A673 (cell line): ENCODE results near the gene NANOS3.

Experiments
- EZH2 ChIP-seq: fragments of 200-600 bp; sonication (generic); IDR thresholded peaks from 2 replicates; pipeline ENCODE4 v1.6.1; 2017; ENCODE audit warnings: borderline replicate concordance, low read depth, mild to moderate bottlenecking, mixed read lengths, antibody characterized with exemption, low read length; ENCODE audit not compliant: poor library complexity, severe bottlenecking
- TF ChIP-seq, protein P1 (sequence below): fragments of 300-800, 200-600 bp; sonication (generic); conservative IDR thresholded peaks from 2 replicates; pipeline ENCODE4 v1.5.1; 2017; ENCODE audit warnings: low read depth, mild to moderate bottlenecking, antibody characterized with exemption, low read length, moderate library complexity, mixed read lengths

DNA sequence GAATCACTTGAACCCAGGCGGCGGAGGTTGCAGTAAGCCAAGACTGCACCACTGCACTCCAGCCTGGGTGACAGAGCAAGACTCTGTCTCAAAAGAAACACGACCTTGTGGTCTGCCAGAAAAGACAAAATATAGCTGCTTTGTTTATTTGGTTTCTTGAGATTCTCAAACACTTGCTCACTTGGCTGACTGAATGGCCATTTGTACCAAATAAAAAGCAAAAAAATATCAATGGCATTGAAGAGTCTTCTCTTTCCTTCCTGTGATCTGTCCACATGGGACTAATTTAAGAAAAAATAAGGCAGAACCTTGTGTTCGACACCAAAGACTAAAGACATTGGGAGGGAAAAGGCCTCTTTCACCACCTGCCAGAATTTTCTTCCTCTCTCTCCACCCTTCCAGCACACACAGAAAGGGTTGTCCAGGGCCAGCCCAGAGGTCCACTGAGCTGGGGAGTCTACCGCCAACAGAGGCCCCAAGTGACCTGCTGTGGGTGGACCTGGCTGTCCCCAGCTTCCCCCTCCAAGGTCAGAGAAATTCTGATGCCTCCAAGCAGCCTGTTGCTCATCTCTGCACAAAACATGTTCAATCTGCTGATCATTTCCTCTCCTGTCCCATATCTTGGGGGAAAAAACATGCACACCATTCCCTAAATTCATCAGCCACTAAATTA lies 23.1 kb downstream of the NANOS3 start:
- TF ChIP-seq, protein P1, sequence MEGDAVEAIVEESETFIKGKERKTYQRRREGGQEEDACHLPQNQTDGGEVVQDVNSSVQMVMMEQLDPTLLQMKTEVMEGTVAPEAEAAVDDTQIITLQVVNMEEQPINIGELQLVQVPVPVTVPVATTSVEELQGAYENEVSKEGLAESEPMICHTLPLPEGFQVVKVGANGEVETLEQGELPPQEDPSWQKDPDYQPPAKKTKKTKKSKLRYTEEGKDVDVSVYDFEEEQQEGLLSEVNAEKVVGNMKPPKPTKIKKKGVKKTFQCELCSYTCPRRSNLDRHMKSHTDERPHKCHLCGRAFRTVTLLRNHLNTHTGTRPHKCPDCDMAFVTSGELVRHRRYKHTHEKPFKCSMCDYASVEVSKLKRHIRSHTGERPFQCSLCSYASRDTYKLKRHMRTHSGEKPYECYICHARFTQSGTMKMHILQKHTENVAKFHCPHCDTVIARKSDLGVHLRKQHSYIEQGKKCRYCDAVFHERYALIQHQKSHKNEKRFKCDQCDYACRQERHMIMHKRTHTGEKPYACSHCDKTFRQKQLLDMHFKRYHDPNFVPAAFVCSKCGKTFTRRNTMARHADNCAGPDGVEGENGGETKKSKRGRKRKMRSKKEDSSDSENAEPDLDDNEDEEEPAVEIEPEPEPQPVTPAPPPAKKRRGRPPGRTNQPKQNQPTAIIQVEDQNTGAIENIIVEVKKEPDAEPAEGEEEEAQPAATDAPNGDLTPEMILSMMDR, result no peak
- no peak for TF ChIP-seq EZH2
